ENCODE measurements around the gene PAN2. TPM values are rescaled to one million over a fixed set of nuclear protein-coding genes. Genes with fewer than 3 reads are reported as not detected.

The PAN2 gene
- total RNA-seq, 1 experiment from 2014 or later: 75.0 TPM

DNA sequence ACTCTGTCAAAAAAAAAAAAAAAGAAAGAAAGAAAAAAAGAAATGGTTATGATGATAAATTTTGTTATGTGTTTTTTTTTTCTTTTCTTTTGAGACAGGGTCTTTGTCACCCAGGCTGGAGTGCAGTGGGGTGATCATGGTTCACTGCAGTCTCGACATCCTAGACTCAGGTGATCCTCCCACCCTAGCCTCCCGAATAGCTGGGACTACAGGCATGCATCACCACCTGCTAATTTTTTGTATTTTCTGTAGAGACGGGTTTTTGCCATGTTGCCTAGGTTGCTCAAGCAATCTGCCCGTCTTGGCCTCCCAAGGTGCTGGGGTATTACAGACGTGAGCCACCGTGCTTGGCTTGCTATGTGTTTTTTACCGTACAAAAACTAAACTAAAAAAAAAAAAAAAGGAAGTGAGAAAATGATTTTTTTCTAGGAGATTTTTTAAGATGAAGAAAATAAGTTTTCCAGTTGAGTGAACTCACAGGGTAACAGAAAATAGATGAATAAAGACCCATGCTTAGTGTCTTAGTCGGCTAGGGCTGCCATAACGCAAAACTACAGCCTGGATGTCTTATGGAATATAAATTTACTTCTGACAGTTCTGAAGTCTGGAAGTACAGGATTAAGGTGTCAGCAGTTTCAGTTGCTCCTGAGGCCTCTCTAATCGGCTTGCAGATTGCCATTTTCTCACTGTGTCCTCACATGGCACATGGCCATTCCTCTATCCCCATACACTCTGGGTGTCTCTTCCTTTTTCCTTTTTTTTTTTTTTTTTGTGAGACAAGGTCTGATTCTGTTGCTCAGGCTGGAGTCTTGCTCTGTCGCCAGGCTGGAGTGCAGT lies 42.0 kb upstream of the PAN2 start:
- no peak for ATAC-seq
- intact Hi-C loops (cut with micrococcal nuclease): no loop called here
- no peaks in the 10 kb centered on the region for H4K20me1 ChIP-seq (ENCODE audit: insufficient read depth)
- H3K4me3 ChIP-seq (replicated peaks in 1 of 2; ENCODE audit: low read depth in 1 of 2, low read length in 2 of 2): no peak overlapping the region
- no peak for DNase-seq (ENCODE audit: low read depth, low spot score)
- peaks cover 0 to 7% of the 10 kb centered on the region in 2 experiments; a peak in 1 of 4 replicates for H3K4me1 ChIP-seq (ENCODE audit: control insufficient read depth in 1 of 2, insufficient read depth in 2 of 2, low read length in 2 of 2)
- POLR2A ChIA-PET: no interaction called here
- H3K27ac ChIP-seq (ENCODE audit: low read depth, low read length): no peak overlapping the region
- TF ChIP-seq CBX3 (IDR thresholded peaks at IDR 0.05; ENCODE audit: low read depth): no peak
- no peak for TF ChIP-seq CEBPB (IDR thresholded peaks at IDR 0.05; ENCODE audit: low read depth)
- TF ChIP-seq, protein P1, sequence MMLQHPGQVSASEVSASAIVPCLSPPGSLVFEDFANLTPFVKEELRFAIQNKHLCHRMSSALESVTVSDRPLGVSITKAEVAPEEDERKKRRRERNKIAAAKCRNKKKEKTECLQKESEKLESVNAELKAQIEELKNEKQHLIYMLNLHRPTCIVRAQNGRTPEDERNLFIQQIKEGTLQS (IDR thresholded peaks at IDR 0.05): no peak
- TF ChIP-seq, protein P2, sequence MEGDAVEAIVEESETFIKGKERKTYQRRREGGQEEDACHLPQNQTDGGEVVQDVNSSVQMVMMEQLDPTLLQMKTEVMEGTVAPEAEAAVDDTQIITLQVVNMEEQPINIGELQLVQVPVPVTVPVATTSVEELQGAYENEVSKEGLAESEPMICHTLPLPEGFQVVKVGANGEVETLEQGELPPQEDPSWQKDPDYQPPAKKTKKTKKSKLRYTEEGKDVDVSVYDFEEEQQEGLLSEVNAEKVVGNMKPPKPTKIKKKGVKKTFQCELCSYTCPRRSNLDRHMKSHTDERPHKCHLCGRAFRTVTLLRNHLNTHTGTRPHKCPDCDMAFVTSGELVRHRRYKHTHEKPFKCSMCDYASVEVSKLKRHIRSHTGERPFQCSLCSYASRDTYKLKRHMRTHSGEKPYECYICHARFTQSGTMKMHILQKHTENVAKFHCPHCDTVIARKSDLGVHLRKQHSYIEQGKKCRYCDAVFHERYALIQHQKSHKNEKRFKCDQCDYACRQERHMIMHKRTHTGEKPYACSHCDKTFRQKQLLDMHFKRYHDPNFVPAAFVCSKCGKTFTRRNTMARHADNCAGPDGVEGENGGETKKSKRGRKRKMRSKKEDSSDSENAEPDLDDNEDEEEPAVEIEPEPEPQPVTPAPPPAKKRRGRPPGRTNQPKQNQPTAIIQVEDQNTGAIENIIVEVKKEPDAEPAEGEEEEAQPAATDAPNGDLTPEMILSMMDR (IDR thresholded peaks at IDR 0.05 in 2 of 3, conservative IDR thresholded peaks at IDR 0.05 in 1 of 3; ENCODE audit: borderline replicate concordance in 1 of 3, insufficient read depth in 1 of 3, low read depth in 2 of 3, low read length in 2 of 3): no peak
- no peak for TF ChIP-seq EZH2phosphoT487 (IDR thresholded peaks at IDR 0.05; ENCODE audit: borderline replicate concordance)
- no peak for TF ChIP-seq SIN3A (IDR thresholded peaks at IDR 0.05; ENCODE audit: low read depth)
- TF ChIP-seq ELF1 (IDR thresholded peaks at IDR 0.05; ENCODE audit: borderline replicate concordance, low read depth): no peak
- no peak for TF ChIP-seq EGR1 (IDR thresholded peaks at IDR 0.05; ENCODE audit: low read depth)
- no peaks in the 10 kb centered on the region for H3K27me3 ChIP-seq (ENCODE audit: insufficient read depth, low read length)
- H3K36me3 ChIP-seq (ENCODE audit: control insufficient read depth in 1 of 2, insufficient read depth in 2 of 2, low read length in 2 of 2): no peaks in the 10 kb centered on the region
- H3K9ac ChIP-seq (ENCODE audit: low read length): no peak overlapping the region
- H3K9me2 ChIP-seq (ENCODE audit: insufficient read depth): no peaks in the 10 kb centered on the region
- no peak overlapping the region for H3K4me2 ChIP-seq (ENCODE audit: low read length)
- CTCF ChIA-PET: no interaction called here
- BruUV-seq (replicated peaks): no TSS peak
- no peak overlapping the region for H2AFZ ChIP-seq (ENCODE audit: low read depth, low read length, poor library complexity, severe bottlenecking)
- RAD21 ChIA-PET (ENCODE audit: low non-redundant PET in 1 of 2, low total read pairs in 2 of 2, uncharacterized antibody in 2 of 2, unreplicated experiment in 2 of 2): interaction anchor here in 1 of 2 experiments (0.7 kb wide), 1 partner anchor 9 kb away, joined by 3 read pairs; no protein-coding TSS in a partner anchor
- H3K79me2 ChIP-seq (ENCODE audit: insufficient read depth, low read length): no peaks in the 10 kb centered on the region
- no peaks in the 10 kb centered on the region for H3K9me3 ChIP-seq (ENCODE audit: control insufficient read depth in 1 of 2, insufficient read depth in 1 of 2, low read depth in 1 of 2, low read length in 2 of 2)
